Measurements from ENCODE around the gene SULT1A2.

DNA sequence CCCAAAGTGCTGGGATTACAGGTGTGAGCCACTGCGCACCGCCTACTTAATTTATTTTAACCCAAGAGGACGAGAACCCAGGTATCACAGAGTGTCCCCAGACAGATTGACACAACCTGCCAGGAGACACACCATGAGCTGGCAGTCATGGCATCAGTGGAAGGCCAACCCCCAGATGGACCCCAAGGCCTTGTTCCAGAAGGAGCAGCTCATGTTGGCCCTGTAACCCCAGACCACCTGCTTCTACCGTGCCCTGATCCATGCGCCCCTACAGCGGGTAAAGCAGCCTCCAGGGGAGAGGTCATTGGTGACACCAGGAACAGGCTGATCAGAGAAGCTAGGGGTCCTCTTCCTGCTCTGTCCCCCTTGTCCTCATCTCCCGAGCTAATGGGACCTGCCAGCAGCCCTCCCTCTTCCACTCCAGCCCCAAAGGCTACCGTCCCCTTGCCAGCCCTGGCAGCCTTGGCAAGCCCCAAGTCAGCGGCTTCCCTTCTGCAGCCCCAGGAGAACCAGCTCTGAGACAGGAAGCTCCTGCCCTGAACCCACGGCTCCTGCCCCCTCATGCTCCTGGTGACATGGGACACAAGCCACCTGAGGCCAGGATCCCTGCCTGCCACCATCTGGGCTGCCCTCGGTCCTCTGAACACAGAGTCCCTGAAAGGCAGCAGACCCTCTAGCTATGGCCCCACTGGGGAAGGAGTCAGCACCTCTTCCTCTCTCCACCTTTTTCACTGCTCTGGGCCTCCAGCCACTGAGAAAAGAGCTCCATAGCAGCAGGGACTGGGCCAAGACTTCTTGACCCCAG lies 6.7 kb upstream of the SULT1A2 start:
- TF ChIP-seq, protein P1, sequence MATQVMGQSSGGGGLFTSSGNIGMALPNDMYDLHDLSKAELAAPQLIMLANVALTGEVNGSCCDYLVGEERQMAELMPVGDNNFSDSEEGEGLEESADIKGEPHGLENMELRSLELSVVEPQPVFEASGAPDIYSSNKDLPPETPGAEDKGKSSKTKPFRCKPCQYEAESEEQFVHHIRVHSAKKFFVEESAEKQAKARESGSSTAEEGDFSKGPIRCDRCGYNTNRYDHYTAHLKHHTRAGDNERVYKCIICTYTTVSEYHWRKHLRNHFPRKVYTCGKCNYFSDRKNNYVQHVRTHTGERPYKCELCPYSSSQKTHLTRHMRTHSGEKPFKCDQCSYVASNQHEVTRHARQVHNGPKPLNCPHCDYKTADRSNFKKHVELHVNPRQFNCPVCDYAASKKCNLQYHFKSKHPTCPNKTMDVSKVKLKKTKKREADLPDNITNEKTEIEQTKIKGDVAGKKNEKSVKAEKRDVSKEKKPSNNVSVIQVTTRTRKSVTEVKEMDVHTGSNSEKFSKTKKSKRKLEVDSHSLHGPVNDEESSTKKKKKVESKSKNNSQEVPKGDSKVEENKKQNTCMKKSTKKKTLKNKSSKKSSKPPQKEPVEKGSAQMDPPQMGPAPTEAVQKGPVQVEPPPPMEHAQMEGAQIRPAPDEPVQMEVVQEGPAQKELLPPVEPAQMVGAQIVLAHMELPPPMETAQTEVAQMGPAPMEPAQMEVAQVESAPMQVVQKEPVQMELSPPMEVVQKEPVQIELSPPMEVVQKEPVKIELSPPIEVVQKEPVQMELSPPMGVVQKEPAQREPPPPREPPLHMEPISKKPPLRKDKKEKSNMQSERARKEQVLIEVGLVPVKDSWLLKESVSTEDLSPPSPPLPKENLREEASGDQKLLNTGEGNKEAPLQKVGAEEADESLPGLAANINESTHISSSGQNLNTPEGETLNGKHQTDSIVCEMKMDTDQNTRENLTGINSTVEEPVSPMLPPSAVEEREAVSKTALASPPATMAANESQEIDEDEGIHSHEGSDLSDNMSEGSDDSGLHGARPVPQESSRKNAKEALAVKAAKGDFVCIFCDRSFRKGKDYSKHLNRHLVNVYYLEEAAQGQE (IDR thresholded peaks at IDR 0.05; ENCODE audit: low read depth), result no peak
- TF ChIP-seq YY1 (IDR thresholded peaks at IDR 0.05; ENCODE audit: low read depth) (no peak), TAF1 (IDR thresholded peaks at IDR 0.05; ENCODE audit: low read depth) (no peak), EGR1 (IDR thresholded peaks at IDR 0.05) (no peak), FOXM1 (IDR thresholded peaks at IDR 0.05; ENCODE audit: borderline replicate concordance, low read depth) (no peak), TEAD4 (IDR thresholded peaks at IDR 0.05) (no peak), EP300 (IDR thresholded peaks at IDR 0.05; ENCODE audit: borderline replicate concordance) (no peak), RAD21 (IDR thresholded peaks at IDR 0.05; ENCODE audit: low read depth) (no peak), TCF12 (IDR thresholded peaks at IDR 0.05; ENCODE audit: low read depth) (no peak), NFIC (IDR thresholded peaks at IDR 0.05) (no peak)
- TF ChIP-seq, protein P2, sequence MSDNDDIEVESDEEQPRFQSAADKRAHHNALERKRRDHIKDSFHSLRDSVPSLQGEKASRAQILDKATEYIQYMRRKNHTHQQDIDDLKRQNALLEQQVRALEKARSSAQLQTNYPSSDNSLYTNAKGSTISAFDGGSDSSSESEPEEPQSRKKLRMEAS (IDR thresholded peaks at IDR 0.05), result no peak

All from Ishikawa (cell line).